Uterus (tissue), 2 donors: ENCODE measurements around the gene TMEM184B.

Experiments used
- POLR2A ChIP-seq, 2 donors: fragments of 450-650 bp; IDR thresholded peaks; one replicate each; pipeline ENCODE4 v1.6.1; 2016; ENCODE audit warnings: antibody characterized with exemption in 2 of 2, mild to moderate bottlenecking in 1 of 2, moderate library complexity in 1 of 2
- TF ChIP-seq, protein P1 (sequence below), 4 experiments: fragments of 200-600 bp in 2 of 4; fragments of 450-650 bp in 2 of 4; sonication (generic) in 2 of 4; IDR thresholded peaks; one replicate each; pipeline ENCODE4 v1.5.1; 2016 to 2019; ENCODE audit warnings: antibody characterized with exemption in 4 of 4, mild to moderate bottlenecking in 2 of 4, moderate library complexity in 1 of 4

DNA sequence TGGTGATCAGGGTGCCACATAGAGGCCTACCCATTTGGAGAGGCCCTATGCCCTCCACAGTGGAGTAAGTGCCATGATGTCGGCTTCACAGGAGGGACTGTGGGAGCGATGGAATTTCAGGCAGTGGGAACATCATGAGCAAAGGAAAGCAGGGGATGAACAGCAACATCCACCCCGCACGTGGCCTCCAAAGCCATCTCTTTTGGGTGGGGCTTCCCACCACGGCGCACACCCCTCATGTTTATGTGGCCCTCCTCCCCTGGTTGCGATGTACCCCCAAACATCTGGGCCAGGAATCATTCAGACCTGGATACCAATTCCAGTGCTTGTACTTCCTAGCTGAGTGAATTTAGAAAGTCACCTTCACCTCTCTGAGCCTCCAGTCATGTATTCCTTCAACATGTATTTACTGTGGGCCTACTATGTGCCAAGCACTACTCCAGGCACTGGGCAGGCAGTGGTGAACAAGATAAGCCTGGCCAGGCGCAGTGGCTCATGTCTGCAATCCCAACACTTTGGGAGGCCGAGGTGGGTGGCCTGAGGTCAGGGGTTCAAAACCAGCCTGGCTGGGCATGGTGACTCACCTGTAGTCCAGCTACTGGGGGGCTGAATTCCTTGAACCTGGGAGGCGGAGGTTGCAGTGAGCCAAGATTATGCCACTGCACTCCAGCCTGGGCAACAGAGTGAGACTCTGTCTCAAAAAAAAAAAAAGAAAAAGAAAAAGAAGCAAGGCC, 72.8 kb downstream of the TMEM184B start:
- no peak for TF ChIP-seq POLR2A (IDR thresholded peaks at IDR 0.05)
- TF ChIP-seq, protein P1, sequence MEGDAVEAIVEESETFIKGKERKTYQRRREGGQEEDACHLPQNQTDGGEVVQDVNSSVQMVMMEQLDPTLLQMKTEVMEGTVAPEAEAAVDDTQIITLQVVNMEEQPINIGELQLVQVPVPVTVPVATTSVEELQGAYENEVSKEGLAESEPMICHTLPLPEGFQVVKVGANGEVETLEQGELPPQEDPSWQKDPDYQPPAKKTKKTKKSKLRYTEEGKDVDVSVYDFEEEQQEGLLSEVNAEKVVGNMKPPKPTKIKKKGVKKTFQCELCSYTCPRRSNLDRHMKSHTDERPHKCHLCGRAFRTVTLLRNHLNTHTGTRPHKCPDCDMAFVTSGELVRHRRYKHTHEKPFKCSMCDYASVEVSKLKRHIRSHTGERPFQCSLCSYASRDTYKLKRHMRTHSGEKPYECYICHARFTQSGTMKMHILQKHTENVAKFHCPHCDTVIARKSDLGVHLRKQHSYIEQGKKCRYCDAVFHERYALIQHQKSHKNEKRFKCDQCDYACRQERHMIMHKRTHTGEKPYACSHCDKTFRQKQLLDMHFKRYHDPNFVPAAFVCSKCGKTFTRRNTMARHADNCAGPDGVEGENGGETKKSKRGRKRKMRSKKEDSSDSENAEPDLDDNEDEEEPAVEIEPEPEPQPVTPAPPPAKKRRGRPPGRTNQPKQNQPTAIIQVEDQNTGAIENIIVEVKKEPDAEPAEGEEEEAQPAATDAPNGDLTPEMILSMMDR (IDR thresholded peaks at IDR 0.05) = no peak
